CD4-positive, alpha-beta T cell treated with Interferon alpha-2 for 1 hour (primary cell): ENCODE measurements around the gene ADAMTS16.

Experiments used
- DNase-seq, 2 donors: peaks; one replicate each; pipeline ENCODE4 v3.0.0-alpha.2; 2020 to 2022

Gene ADAMTS16

GRCh38 chr5:5235685-5236084 lies 95.6 kb downstream of the ADAMTS16 start:
- DNase-seq = no peak

- no peak for DNase-seq
Measured at GRCh38 chr5:5239191-5239590, 99.1 kb downstream of the ADAMTS16 start.

GRCh38 chr5:5240234-5240633 lies 100.1 kb downstream of the ADAMTS16 start:
- no peak for DNase-seq

GRCh38 chr5:5242056-5242455 lies 101.9 kb downstream of the ADAMTS16 start:
- DNase-seq = no peak

- DNase-seq = no peak
Measured at GRCh38 chr5:5246736-5247135, 106.6 kb downstream of the ADAMTS16 start.

- DNase-seq = no peak
Measured at GRCh38 chr5:5250758-5251157, 110.6 kb downstream of the ADAMTS16 start.

GRCh38 chr5:5252106-5252505 lies 112.0 kb downstream of the ADAMTS16 start:
- no peak for DNase-seq

- no peak for DNase-seq
Measured at GRCh38 chr5:5257353-5257752, 117.2 kb downstream of the ADAMTS16 start.

- DNase-seq = no peak
Measured at GRCh38 chr5:5258564-5258963, 118.4 kb downstream of the ADAMTS16 start.

- no peak for DNase-seq
Measured at GRCh38 chr5:5264727-5265126, 124.6 kb downstream of the ADAMTS16 start.

- no peak for DNase-seq
Measured at GRCh38 chr5:5266297-5266696, 126.2 kb downstream of the ADAMTS16 start.

- no peak for DNase-seq
Measured at GRCh38 chr5:5270161-5270560, 130.0 kb downstream of the ADAMTS16 start.

- DNase-seq = no peak
Measured at GRCh38 chr5:5270958-5271785, 131.0 kb downstream of the ADAMTS16 start.

GRCh38 chr5:5271786-5272321 lies 131.7 kb downstream of the ADAMTS16 start:
- DNase-seq = no peak

- no peak for DNase-seq
Measured at GRCh38 chr5:5273398-5273797, 133.3 kb downstream of the ADAMTS16 start.

GRCh38 chr5:5273976-5274375 lies 133.8 kb downstream of the ADAMTS16 start:
- no peak for DNase-seq

- DNase-seq = no peak
Measured at GRCh38 chr5:5275211-5275610, 135.1 kb downstream of the ADAMTS16 start.

- DNase-seq = no peak
Measured at GRCh38 chr5:5276430-5276829, 136.3 kb downstream of the ADAMTS16 start.

- no peak for DNase-seq
Measured at GRCh38 chr5:5276951-5277517, 136.9 kb downstream of the ADAMTS16 start.

GRCh38 chr5:5278201-5278814 lies 138.2 kb downstream of the ADAMTS16 start:
- DNase-seq = no peak

- DNase-seq = no peak
Measured at GRCh38 chr5:5278815-5279381, 138.8 kb downstream of the ADAMTS16 start.

- DNase-seq = no peak
Measured at GRCh38 chr5:5285906-5286305, 145.8 kb downstream of the ADAMTS16 start.

GRCh38 chr5:5287419-5287818 lies 147.3 kb downstream of the ADAMTS16 start:
- no peak for DNase-seq

- no peak for DNase-seq
Measured at GRCh38 chr5:5288201-5288600, 148.1 kb downstream of the ADAMTS16 start.
